PC-3 (cell line): ENCODE results near the gene CLEC14A. TPM values are rescaled to one million over a fixed set of nuclear protein-coding genes. Genes with fewer than 3 reads are reported as not detected.

ENCODE experiments used
- ATAC-seq: fragments of 200-7000 bp; cut with Tn5 transposase; 2 replicates; pipeline ENCODE4 v1.9.1; 2020; ENCODE audit warnings: mild to moderate bottlenecking, moderate library complexity
- BruUV-seq: library from RNA; stranded (reverse); fragments of 400-500 nt; replicated peaks from 2 replicates; lab custom pipeline; 2021; lab: Mats Ljungman, UMichigan
- CTCF ChIA-PET: fragments of 300-600 bp; sonication (Branson Sonifier 250); formaldehyde crosslinking; loops from one replicate; lab custom pipeline; 2022; ENCODE audit warnings: antibody characterized with exemption; lab: Charles Lee
- POLR2A ChIA-PET: fragments of 300-600 bp; sonication (Branson Sonifier 250); formaldehyde crosslinking; loops from one replicate; lab custom pipeline; 2022; ENCODE audit warnings: antibody characterized with exemption; ENCODE audit not compliant: unreplicated experiment; lab: Charles Lee
- DNase-seq: peaks from one replicate; pipeline ENCODE4 v3.0.0-alpha.2; 2015
- H2AFZ ChIP-seq: fragments of 300-600 bp; sonication (generic); 2 replicates; pipeline ENCODE4 v1.6.0; 2016; ENCODE audit warnings: antibody characterized with exemption, low read length
- H3F3A ChIP-seq: fragments of 300-600 bp; sonication (generic); one replicate; pipeline ENCODE4 v1.6.0; 2017; ENCODE audit warnings: antibody characterized with exemption, low read length, control low read depth, mild to moderate bottlenecking; ENCODE audit not compliant: unreplicated experiment
- H3K27ac ChIP-seq: fragments of 300-600 bp; sonication (generic); 2 replicates; pipeline ENCODE4 v1.5.1; 2016; ENCODE audit warnings: mild to moderate bottlenecking, low read length
- H3K27me3 ChIP-seq: fragments of 300-600 bp; sonication (generic); 2 replicates; pipeline ENCODE4 v1.6.1; 2016; ENCODE audit warnings: low read length, mixed read lengths
- H3K36me3 ChIP-seq: fragments of 300-600 bp; sonication (generic); 2 replicates; pipeline ENCODE4 v1.6.1; 2016; ENCODE audit warnings: low read depth, mixed run types, low read length, mixed read lengths
- H3K4me1 ChIP-seq: fragments of 300-600 bp; sonication (generic); 2 replicates; pipeline ENCODE4 v1.5.1; 2016; ENCODE audit warnings: low read length; ENCODE audit not compliant: insufficient read depth
- H3K4me2 ChIP-seq: fragments of 300-600 bp; sonication (generic); 2 replicates; pipeline ENCODE4 v1.6.0; 2016; ENCODE audit warnings: low read length
- H3K4me3 ChIP-seq: fragments of 300-600 bp; sonication (generic); 2 replicates; pipeline ENCODE4 v1.5.1; 2016; ENCODE audit warnings: mild to moderate bottlenecking, low read length, mixed read lengths
- H3K79me2 ChIP-seq: fragments of 300-600 bp; sonication (generic); 2 replicates; pipeline ENCODE4 v1.6.1; 2017; ENCODE audit warnings: low read length, mixed read lengths
- H3K9ac ChIP-seq: fragments of 300-600 bp; sonication (generic); 2 replicates; pipeline ENCODE4 v1.6.0; 2016; ENCODE audit warnings: mild to moderate bottlenecking, low read length
- H3K9me2 ChIP-seq: fragments of 300-600 bp; sonication (generic); replicated peaks from 2 replicates; pipeline ENCODE4 v1.6.1; 2016; ENCODE audit warnings: mixed run types, low read length, mixed read lengths
- H3K9me3 ChIP-seq: fragments of 300-600 bp; sonication (generic); 2 replicates; pipeline ENCODE4 v1.6.1; 2016; ENCODE audit warnings: low read length, mixed read lengths
- H4K20me1 ChIP-seq: fragments of 300-600 bp; sonication (generic); 2 replicates; pipeline ENCODE4 v1.6.1; 2016; ENCODE audit warnings: low read length, mixed read lengths
- CTCF ChIP-seq: fragments of 300-600 bp; sonication (generic); conservative IDR thresholded peaks from 2 replicates; pipeline ENCODE4 v1.5.1; 2017; ENCODE audit warnings: antibody characterized with exemption, low read depth, mild to moderate bottlenecking, low read length
- EZH2 ChIP-seq: fragments of 300-600 bp; sonication (generic); IDR thresholded peaks from one replicate; pipeline ENCODE4 v1.6.1; 2017; ENCODE audit warnings: antibody characterized with exemption, mild to moderate bottlenecking, low read length; ENCODE audit not compliant: unreplicated experiment
- EZH2phosphoT487 ChIP-seq: fragments of 300-600 bp; sonication (generic); IDR thresholded peaks from 2 replicates; pipeline ENCODE4 v1.6.1; 2018; ENCODE audit warnings: mild to moderate bottlenecking, antibody characterized with exemption, low read length, borderline replicate concordance
- intact Hi-C: fragments of 100-400 bp; cut with micrococcal nuclease; formaldehyde crosslinking; loops from 2 replicates; pipeline ENCODE4 v1.9.0; 2023
- total RNA-seq: library from RNA; depleted of rRNA; stranded (reverse); fragments of >200 nt; gene quantifications from 2 replicates; pipeline ENCODE4 v1.2.3, GENCODE V29; 2014; rRNA removed

CLEC14A gene
- total RNA-seq, 1 experiment from 2014 or later = not detected

GRCh38 chr14:38204719-38205115, 51.2 kb downstream of the CLEC14A start:
- H2AFZ ChIP-seq = no peak overlapping the region
- ATAC-seq (no peak), DNase-seq (no peak)
- H3K79me2 ChIP-seq = no peaks in the 10 kb centered on the region
- no TSS peak for BruUV-seq
- intact Hi-C loops = no loop called here
- no peak overlapping the region for H3K4me3 ChIP-seq
- no peaks in the 10 kb centered on the region for H3K36me3 ChIP-seq
- H3K27ac ChIP-seq = no peak overlapping the region
- peaks cover 37% of the 10 kb centered on the region for H3K27me3 ChIP-seq
- no peaks in the 10 kb centered on the region for H3K9me2 ChIP-seq
- no peaks in the 10 kb centered on the region for H4K20me1 ChIP-seq
- no peak overlapping the region for H3K9ac ChIP-seq
- no peaks in the 10 kb centered on the region for H3F3A ChIP-seq
- no peak for TF ChIP-seq EZH2phosphoT487
- no peak for TF ChIP-seq EZH2
- no peak for TF ChIP-seq CTCF
- no peak overlapping the region for H3K4me2 ChIP-seq
- H3K4me1 ChIP-seq = peaks cover 28% of the 10 kb centered on the region
- no peaks in the 10 kb centered on the region for H3K9me3 ChIP-seq
- ChIA-PET POLR2A (interaction anchor here (0.6 kb wide), 1 partner anchor 136 kb away, joined by 5 read pairs; no protein-coding TSS in a partner anchor), CTCF (no interaction called here)

Other genes starting within 250 kb of the CLEC14A start
- gene SSTR1, start 48.2 kb downstream of the CLEC14A start, total RNA-seq = 0.07 and 0.23 TPM in 2 replicates